Osteocyte (in vitro differentiated cells): ENCODE data around the gene OR6B1. TPM values are rescaled to one million over a fixed set of nuclear protein-coding genes. Genes with fewer than 3 reads are reported as not detected.
A peak's percentile ranks its signal among the peaks of the same experiment; 100 is the strongest.

Source experiments
- DNase-seq: peaks from one replicate; pipeline ENCODE4 v3.0.0; 2021; ENCODE audit warnings: mixed read lengths; ENCODE audit not compliant: unreplicated experiment; ENCODE audit errors: extremely low spot score
- H3K27ac Mint-ChIP-seq: one replicate; pipeline ENCODE4 v1.8.0; 2021; ENCODE audit warnings: mild to moderate bottlenecking, mixed read lengths; ENCODE audit not compliant: unreplicated experiment
- H3K27me3 Mint-ChIP-seq: one replicate; pipeline ENCODE4 v1.8.0; 2021; ENCODE audit warnings: mixed read lengths; ENCODE audit not compliant: unreplicated experiment
- H3K36me3 Mint-ChIP-seq: one replicate; pipeline ENCODE4 v1.8.0; 2021; ENCODE audit warnings: mixed read lengths; ENCODE audit not compliant: unreplicated experiment
- H3K4me1 Mint-ChIP-seq: one replicate; pipeline ENCODE4 v1.8.0; 2021; ENCODE audit warnings: mixed read lengths; ENCODE audit not compliant: unreplicated experiment
- H3K4me3 Mint-ChIP-seq: one replicate; pipeline ENCODE4 v1.8.0; 2021; ENCODE audit warnings: mild to moderate bottlenecking, moderate library complexity, mixed read lengths; ENCODE audit not compliant: unreplicated experiment
- H3K9me3 Mint-ChIP-seq: one replicate; pipeline ENCODE4 v1.8.0; 2021; ENCODE audit warnings: mixed read lengths; ENCODE audit not compliant: unreplicated experiment
- CTCF ChIP-seq: fragments of 200-600 bp; sonication (generic); IDR thresholded peaks from 2 replicates; pipeline ENCODE4 v1.5.0; 2021; ENCODE audit warnings: antibody characterized with exemption, mild to moderate bottlenecking, moderate library complexity
- total RNA-seq: library from RNA; stranded (reverse); gene quantifications from 2 replicates; pipeline ENCODE4 v1.2.1, GENCODE V29; 2021

The OR6B1 gene
- total RNA-seq, 1 donor from 2014 or later, result not detected

GRCh38 chr7:144011458-144012230 lies 11.5 kb downstream of the OR6B1 start:
- H3K4me3 Mint-ChIP-seq, result no peak overlapping the region
- peaks cover 7% of the 10 kb centered on the region for H3K9me3 Mint-ChIP-seq
- peak; percentile 45 for TF ChIP-seq CTCF
- H3K27ac Mint-ChIP-seq, result no peak overlapping the region
- H3K36me3 Mint-ChIP-seq, result no peaks in the 10 kb centered on the region
- no peaks in the 10 kb centered on the region for H3K4me1 Mint-ChIP-seq
- peaks cover 14% of the 10 kb centered on the region for H3K27me3 Mint-ChIP-seq
- no peak for DNase-seq

- no peaks in the 10 kb centered on the region for H3K9me3 Mint-ChIP-seq
- H3K4me3 Mint-ChIP-seq, result no peak overlapping the region
- DNase-seq, result no peak
- H3K27me3 Mint-ChIP-seq, result no peaks in the 10 kb centered on the region
- H3K36me3 Mint-ChIP-seq, result no peaks in the 10 kb centered on the region
- H3K4me1 Mint-ChIP-seq, result peaks cover 13% of the 10 kb centered on the region
- no peak overlapping the region for H3K27ac Mint-ChIP-seq
- no peak for TF ChIP-seq CTCF
Observed at GRCh38 chr7:144018065-144018464, 17.9 kb downstream of the OR6B1 start.

GRCh38 chr7:144019457-144019856 lies 19.3 kb downstream of the OR6B1 start:
- H3K27me3 Mint-ChIP-seq, result no peaks in the 10 kb centered on the region
- H3K27ac Mint-ChIP-seq, result peak overlapping the region; percentile 54
- no peak for DNase-seq

DNA sequence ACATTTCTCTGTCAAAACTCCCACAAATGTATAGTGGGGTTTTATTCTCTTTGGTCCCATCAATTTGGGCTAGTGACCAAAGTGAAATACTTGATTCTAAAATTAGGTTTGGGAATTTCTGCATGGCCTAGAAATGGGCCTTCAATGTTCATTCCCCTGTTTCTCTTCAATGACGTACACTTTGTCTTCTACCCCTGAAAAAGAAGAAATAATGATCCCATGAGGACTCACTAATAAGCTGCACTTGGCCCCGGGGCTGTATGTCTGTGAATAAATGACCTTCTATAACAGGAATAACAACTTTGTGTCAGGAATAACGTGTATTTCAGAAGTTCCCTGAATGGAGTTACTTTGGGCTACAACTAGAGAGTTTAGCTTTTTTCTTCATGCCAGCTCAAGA lies 20.2 kb downstream of the OR6B1 start:
- no peak for TF ChIP-seq CTCF
- Mint-ChIP-seq H3K27me3 (no peaks in the 10 kb centered on the region), H3K4me1 (peaks cover 13% of the 10 kb centered on the region), H3K36me3 (no peaks in the 10 kb centered on the region), H3K9me3 (no peaks in the 10 kb centered on the region), H3K27ac (no peak overlapping the region), H3K4me3 (no peak overlapping the region)
- DNase-seq, result no peak

More at GRCh38 chr7:144019457-144019856, 19.3 kb downstream of the OR6B1 start:
- no peaks in the 10 kb centered on the region for H3K36me3 Mint-ChIP-seq
- no peak for TF ChIP-seq CTCF
- no peaks in the 10 kb centered on the region for H3K9me3 Mint-ChIP-seq
- H3K4me3 Mint-ChIP-seq, result no peak overlapping the region
- H3K4me1 Mint-ChIP-seq, result peaks cover 13% of the 10 kb centered on the region

DNA sequence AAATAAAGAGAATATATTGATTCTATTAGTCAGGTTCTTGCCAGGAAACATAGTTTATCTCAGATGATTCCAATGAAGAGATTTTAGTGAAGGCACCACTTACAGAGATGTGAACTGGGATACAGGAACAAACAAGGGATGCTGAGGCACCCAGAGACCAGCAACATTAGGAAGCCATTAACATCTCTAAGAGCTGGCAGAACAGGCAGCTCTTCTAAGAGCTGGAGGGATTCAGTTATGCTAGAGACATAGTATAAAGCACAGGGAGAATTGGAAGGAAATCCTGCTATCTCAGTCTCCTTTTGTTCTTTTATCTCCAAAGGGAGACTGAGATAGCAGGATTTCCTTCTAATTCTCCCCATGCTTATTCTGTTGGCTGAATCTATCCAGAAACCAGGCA lies 22.0 kb downstream of the OR6B1 start:
- no peak for DNase-seq
- no peaks in the 10 kb centered on the region for H3K9me3 Mint-ChIP-seq

More for the DNA sequence above, 22.0 kb downstream of the OR6B1 start:
- no peak for TF ChIP-seq CTCF
- H3K27me3 Mint-ChIP-seq, result peaks cover 2% of the 10 kb centered on the region
- no peak overlapping the region for H3K27ac Mint-ChIP-seq
- no peaks in the 10 kb centered on the region for H3K36me3 Mint-ChIP-seq
- no peak overlapping the region for H3K4me3 Mint-ChIP-seq
- H3K4me1 Mint-ChIP-seq, result peaks cover 13% of the 10 kb centered on the region
